DOHH2 (cell line): Measurements from ENCODE around the gene S1PR2.

Experiments
- EZH2phosphoT487 ChIP-seq: fragments of 200-600 bp; sonication (generic); IDR thresholded peaks from 2 replicates; pipeline ENCODE4 v1.6.1; 2017; ENCODE audit warnings: borderline replicate concordance, mild to moderate bottlenecking, antibody characterized with exemption, low read length, moderate library complexity, mixed read lengths
- TF ChIP-seq, protein P1 (sequence below): fragments of 200-600 bp; sonication (generic); IDR thresholded peaks from one replicate; pipeline ENCODE4 v1.5.1; 2014; ENCODE audit warnings: antibody characterized with exemption, mild to moderate bottlenecking, low read depth, low read length; ENCODE audit not compliant: poor library complexity, severe bottlenecking

DNA sequence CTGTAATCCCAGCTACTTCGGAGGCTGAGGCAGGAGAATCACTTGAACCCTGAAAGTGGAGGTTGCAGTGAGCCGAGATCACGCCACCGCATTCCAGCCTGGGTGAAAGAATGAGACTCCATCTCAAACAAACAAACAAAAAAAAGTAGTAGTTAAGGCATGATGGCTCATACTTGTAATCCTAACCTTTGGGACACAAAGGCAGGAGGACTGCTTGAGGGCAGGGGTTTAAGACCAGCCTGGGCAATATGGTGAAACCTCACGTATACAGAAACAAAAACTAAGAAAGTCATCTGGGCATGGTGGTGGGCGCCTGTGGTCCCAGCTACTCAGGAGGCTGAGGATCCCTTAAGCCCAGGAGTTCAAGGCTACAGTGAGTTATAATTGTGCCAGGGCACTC, 38.2 kb downstream of the S1PR2 start:
- TF ChIP-seq, protein P1, sequence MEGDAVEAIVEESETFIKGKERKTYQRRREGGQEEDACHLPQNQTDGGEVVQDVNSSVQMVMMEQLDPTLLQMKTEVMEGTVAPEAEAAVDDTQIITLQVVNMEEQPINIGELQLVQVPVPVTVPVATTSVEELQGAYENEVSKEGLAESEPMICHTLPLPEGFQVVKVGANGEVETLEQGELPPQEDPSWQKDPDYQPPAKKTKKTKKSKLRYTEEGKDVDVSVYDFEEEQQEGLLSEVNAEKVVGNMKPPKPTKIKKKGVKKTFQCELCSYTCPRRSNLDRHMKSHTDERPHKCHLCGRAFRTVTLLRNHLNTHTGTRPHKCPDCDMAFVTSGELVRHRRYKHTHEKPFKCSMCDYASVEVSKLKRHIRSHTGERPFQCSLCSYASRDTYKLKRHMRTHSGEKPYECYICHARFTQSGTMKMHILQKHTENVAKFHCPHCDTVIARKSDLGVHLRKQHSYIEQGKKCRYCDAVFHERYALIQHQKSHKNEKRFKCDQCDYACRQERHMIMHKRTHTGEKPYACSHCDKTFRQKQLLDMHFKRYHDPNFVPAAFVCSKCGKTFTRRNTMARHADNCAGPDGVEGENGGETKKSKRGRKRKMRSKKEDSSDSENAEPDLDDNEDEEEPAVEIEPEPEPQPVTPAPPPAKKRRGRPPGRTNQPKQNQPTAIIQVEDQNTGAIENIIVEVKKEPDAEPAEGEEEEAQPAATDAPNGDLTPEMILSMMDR: no peak
- no peak for TF ChIP-seq EZH2phosphoT487
